ENCODE results near the gene SLC9A3.

SLC9A3 gene

GRCh38 chr5:455806-456205 is 68.4 kb downstream of the SLC9A3 start:
- TF ChIP-seq CTCF (IDR thresholded peaks at IDR 0.05; ENCODE audit: low read depth, low read length, missing control alignments): no peak
- DNase-seq (ENCODE audit: extremely low read depth, low read depth): no peak

GRCh38 chr5:454936-455335 is 69.3 kb downstream of the SLC9A3 start:
- no peak for TF ChIP-seq CTCF (IDR thresholded peaks at IDR 0.05; ENCODE audit: low read depth, low read length, missing control alignments)

More at GRCh38 chr5:455806-456205, 68.4 kb downstream of the SLC9A3 start:
- H3K4me3 ChIP-seq (replicated peaks; ENCODE audit: low read depth, low read length): no peak overlapping the region

GRCh38 chr5:453725-454481 is 70.3 kb downstream of the SLC9A3 start:
- no peak overlapping the region for H3K4me3 ChIP-seq (replicated peaks; ENCODE audit: low read depth, low read length)
- no peak for TF ChIP-seq CTCF (IDR thresholded peaks at IDR 0.05; ENCODE audit: low read depth, low read length, missing control alignments)
- no peak for DNase-seq (ENCODE audit: extremely low read depth, low read depth)

More at GRCh38 chr5:454936-455335, 69.3 kb downstream of the SLC9A3 start:
- DNase-seq (ENCODE audit: extremely low read depth, low read depth): no peak
- H3K4me3 ChIP-seq (replicated peaks; ENCODE audit: low read depth, low read length): no peak overlapping the region

- no peak overlapping the region for H3K4me3 ChIP-seq (replicated peaks; ENCODE audit: low read depth, low read length)
- DNase-seq (ENCODE audit: extremely low read depth, low read depth): no peak
- no peak for TF ChIP-seq CTCF (IDR thresholded peaks at IDR 0.05; ENCODE audit: low read depth, low read length, missing control alignments)
Observed at GRCh38 chr5:452978-453710, 71.1 kb downstream of the SLC9A3 start.

- H3K4me3 ChIP-seq (replicated peaks; ENCODE audit: low read depth, low read length): no peak overlapping the region
- no peak for DNase-seq (ENCODE audit: extremely low read depth, low read depth)
- no peak for TF ChIP-seq CTCF (IDR thresholded peaks at IDR 0.05; ENCODE audit: low read depth, low read length, missing control alignments)
Observed at GRCh38 chr5:451587-452458, 72.4 kb downstream of the SLC9A3 start.

- no peak for DNase-seq (ENCODE audit: extremely low read depth, low read depth)
- no peak for TF ChIP-seq CTCF (IDR thresholded peaks at IDR 0.05; ENCODE audit: low read depth, low read length, missing control alignments)
- H3K4me3 ChIP-seq (replicated peaks; ENCODE audit: low read depth, low read length): no peak overlapping the region
Observed at GRCh38 chr5:449151-449550, 75.1 kb downstream of the SLC9A3 start.

All from HFF-Myc (cell line).